Keratinocyte (primary cell): Measurements from ENCODE around the gene SDK1. TPM values are rescaled to one million over a fixed set of nuclear protein-coding genes. Genes with fewer than 3 reads are reported as not detected.

Experiments
- DNase-seq: peaks from one replicate; pipeline ENCODE4 v3.0.0-alpha.2; 2011; ENCODE audit warnings: low read depth, missing footprints, low spot score
- FAIRE-seq: peaks from 2 replicates; lab custom pipeline; 2011; peaks lifted over from hg19 to GRCh38; lab: Jason Lieb, UNC
- H2AFZ ChIP-seq: 2 replicates; pipeline ENCODE4 v1.6.0; 2012; ENCODE audit warnings: low read length, control low read depth, inconsistent platforms; ENCODE audit not compliant: control insufficient read depth
- H3K27ac ChIP-seq: 2 replicates; pipeline ENCODE4 v1.5.1; 2011; ENCODE audit warnings: low read length; ENCODE audit not compliant: control insufficient read depth, insufficient read depth
- H3K27me3 ChIP-seq: 3 replicates; pipeline ENCODE4 v1.6.0; 2011; ENCODE audit warnings: low read length; ENCODE audit not compliant: control insufficient read depth, insufficient read depth; ENCODE audit errors: extremely low read depth
- H3K36me3 ChIP-seq, 2 experiments: 2 replicates in 1 of 2; 3 replicates in 1 of 2; pipeline ENCODE4 v1.5.1; 2011; ENCODE audit warnings: low read length in 2 of 2, mild to moderate bottlenecking in 1 of 2; ENCODE audit not compliant: control insufficient read depth in 2 of 2, insufficient read depth in 2 of 2; ENCODE audit errors: extremely low read depth in 1 of 2
- H3K4me1 ChIP-seq: 3 replicates; pipeline ENCODE4 v1.5.1; 2011; ENCODE audit warnings: low read length; ENCODE audit not compliant: control insufficient read depth, insufficient read depth; ENCODE audit errors: extremely low read depth
- H3K4me2 ChIP-seq: 3 replicates; pipeline ENCODE4 v1.6.0; 2011; ENCODE audit warnings: low read depth, low read length; ENCODE audit not compliant: control insufficient read depth, insufficient read depth; ENCODE audit errors: extremely low read depth
- H3K4me3 ChIP-seq, 3 experiments: fragments of 200-600 bp in 1 of 3; sonication (generic) in 1 of 3; 2 replicates in 2 of 3; 3 replicates in 1 of 3; pipeline ENCODE4 v1.5.1; 2011 to 2016; ENCODE audit warnings: low read length in 3 of 3, mild to moderate bottlenecking in 3 of 3, control low read depth in 2 of 3, inconsistent platforms in 1 of 3, low read depth in 1 of 3, mixed read lengths in 1 of 3, mixed run types in 1 of 3, moderate library complexity in 1 of 3; ENCODE audit not compliant: control insufficient read depth in 2 of 3, insufficient read depth in 2 of 3; ENCODE audit errors: extremely low read depth in 1 of 3
- H3K79me2 ChIP-seq: 2 replicates; pipeline ENCODE4 v1.6.0; 2012; ENCODE audit warnings: low read length; ENCODE audit not compliant: control insufficient read depth, insufficient read depth
- H3K9ac ChIP-seq: 3 replicates; pipeline ENCODE4 v1.6.0; 2011; ENCODE audit warnings: low read length; ENCODE audit not compliant: control insufficient read depth, insufficient read depth; ENCODE audit errors: extremely low read depth
- H3K9me1 ChIP-seq: 3 replicates; pipeline ENCODE4 v1.6.0; 2011; ENCODE audit warnings: low read length; ENCODE audit not compliant: control insufficient read depth, insufficient read depth; ENCODE audit errors: extremely low read depth
- H3K9me3 ChIP-seq: 2 replicates; pipeline ENCODE4 v1.5.1; 2012; ENCODE audit warnings: low read depth, low read length; ENCODE audit not compliant: control insufficient read depth
- H4K20me1 ChIP-seq: 3 replicates; pipeline ENCODE4 v1.6.0; 2011; ENCODE audit warnings: low read length; ENCODE audit not compliant: control insufficient read depth, insufficient read depth; ENCODE audit errors: extremely low read depth
- CTCF ChIP-seq, 3 experiments: IDR thresholded peaks in 1 of 3; conservative IDR thresholded peaks in 1 of 3; optimal IDR thresholded peaks in 1 of 3; 2 replicates in 2 of 3; 3 replicates in 1 of 3; pipeline versions ENCODE3 to v1.5.1; 2011; ENCODE audit warnings: low read length in 3 of 3, mild to moderate bottlenecking in 3 of 3, moderate library complexity in 2 of 3, control low read depth in 1 of 3, inconsistent platforms in 1 of 3; ENCODE audit not compliant: insufficient read depth in 2 of 3; ENCODE audit errors: extremely low read depth in 1 of 3
- EZH2 ChIP-seq: IDR thresholded peaks from one replicate; pipeline ENCODE4 v1.6.1; 2012; ENCODE audit warnings: inconsistent platforms, mild to moderate bottlenecking, low read length, moderate library complexity
- dilution Hi-C: fragments of 300-500 bp; cut with MboI; formaldehyde crosslinking; loops from one replicate; pipeline ENCODE4 v1.7.0; 2020; ENCODE audit warnings: low sequenced_read_pairs; ENCODE audit not compliant: extremely low pct_ligation_motif_present
- polyA plus RNA-seq, 5 experiments: library from polyadenylated mRNA; depleted of rRNA in 3 of 5; stranded (reverse) in 3 of 5; stranded (forward) in 1 of 5; unstranded in 1 of 5; fragments of >200 nt; gene quantifications; 1 replicate in 1 of 5; 2 replicates in 3 of 5; 3 replicates in 1 of 5; pipeline versions ENCODE4 v1.2.1 to v1.2.3, GENCODE V29; 2011 to 2012; ENCODE audit warnings: missing spikeins in 2 of 5, low read depth in 1 of 5, low replicate concordance in 1 of 5

The SDK1 gene
- polyA plus RNA-seq, 1 donor (not counting 4 experiments of a cell fraction or from before 2014, with no cell fraction given): 0.66 TPM

GRCh38 chr7:4286351-4286750, 985.3 kb downstream of the SDK1 start:
- H3K9ac ChIP-seq: no peak overlapping the region
- H3K4me3 ChIP-seq: no peak overlapping the region
- H3K9me3 ChIP-seq: no peaks in the 10 kb centered on the region
- no peak overlapping the region for H3K27ac ChIP-seq
- peaks cover 5% of the 10 kb centered on the region for H3K4me1 ChIP-seq
- H3K79me2 ChIP-seq: no peaks in the 10 kb centered on the region
- no peak overlapping the region for H2AFZ ChIP-seq
- TF ChIP-seq CTCF (optimal IDR thresholded peaks at IDR 0.05 in 1 of 3, IDR thresholded peaks at IDR 0.05 in 1 of 3, conservative IDR thresholded peaks at IDR 0.05 in 1 of 3; ENCODE audit: extremely low read depth in 1 of 3, insufficient read depth in 2 of 3, low read length in 3 of 3) (peak in 1 of 3 experiments; percentile 4), EZH2 (no peak)
- H3K9me1 ChIP-seq: no peaks in the 10 kb centered on the region
- no peaks in the 10 kb centered on the region for H3K27me3 ChIP-seq
- H4K20me1 ChIP-seq: no peaks in the 10 kb centered on the region
- dilution Hi-C loops: no loop called here
- H3K36me3 ChIP-seq: no peaks in the 10 kb centered on the region
- no peak overlapping the region for H3K4me2 ChIP-seq
- DNase-seq (no peak), FAIRE-seq (no peak)

GRCh38 chr7:4288791-4289394, 987.8 kb downstream of the SDK1 start:
- dilution Hi-C loops: no loop called here
- H3K4me1 ChIP-seq: no peaks in the 10 kb centered on the region
- no peak overlapping the region for H2AFZ ChIP-seq
- DNase-seq (no peak), FAIRE-seq (no peak)
- TF ChIP-seq CTCF (optimal IDR thresholded peaks at IDR 0.05 in 1 of 3, IDR thresholded peaks at IDR 0.05 in 1 of 3, conservative IDR thresholded peaks at IDR 0.05 in 1 of 3; ENCODE audit: extremely low read depth in 1 of 3, insufficient read depth in 2 of 3, low read length in 3 of 3) (no peak), EZH2 (no peak)
- H3K9ac ChIP-seq: no peak overlapping the region
- H3K36me3 ChIP-seq: no peaks in the 10 kb centered on the region
- no peaks in the 10 kb centered on the region for H3K9me3 ChIP-seq
- no peaks in the 10 kb centered on the region for H4K20me1 ChIP-seq
- no peaks in the 10 kb centered on the region for H3K27me3 ChIP-seq
- H3K27ac ChIP-seq: no peak overlapping the region
- H3K79me2 ChIP-seq: no peaks in the 10 kb centered on the region
- H3K4me2 ChIP-seq: no peak overlapping the region
- H3K9me1 ChIP-seq: no peaks in the 10 kb centered on the region
- no peak overlapping the region for H3K4me3 ChIP-seq
